Fibroblast of lung (primary cell): ENCODE data around the gene GPR61. TPM values are rescaled to one million over a fixed set of nuclear protein-coding genes. Genes with fewer than 3 reads are reported as not detected.

Experiments
- DNase-seq, 2 donors: peaks; one replicate each; pipeline versions ENCODE4 v3.0.0 to v3.0.0-alpha.2; 2010; ENCODE audit warnings: low read depth in 2 of 2
- H2AFZ ChIP-seq: 2 replicates; pipeline ENCODE4 v1.5.1; 2012; ENCODE audit warnings: low read length, control low read depth, inconsistent platforms
- H3K27ac ChIP-seq: 2 replicates; pipeline ENCODE4 v1.5.1; 2011; ENCODE audit warnings: low read length, control low read depth; ENCODE audit not compliant: insufficient read depth
- H3K27me3 ChIP-seq: 2 replicates; pipeline ENCODE4 v1.5.1; 2011; ENCODE audit warnings: mild to moderate bottlenecking, low read length; ENCODE audit not compliant: control insufficient read depth, insufficient read depth
- H3K36me3 ChIP-seq: 2 replicates; pipeline ENCODE4 v1.5.1; 2011; ENCODE audit warnings: low read length; ENCODE audit not compliant: control insufficient read depth, insufficient read depth
- H3K4me1 ChIP-seq: 2 replicates; pipeline ENCODE4 v1.5.1; 2011; ENCODE audit warnings: low read length; ENCODE audit not compliant: control insufficient read depth, insufficient read depth; ENCODE audit errors: extremely low read depth
- H3K4me2 ChIP-seq: 2 replicates; pipeline ENCODE4 v1.5.1; 2011; ENCODE audit warnings: low read length, control low read depth; ENCODE audit not compliant: insufficient read depth; ENCODE audit errors: extremely low read depth
- H3K4me3 ChIP-seq, 4 experiments: fragments of 200-600 bp in 1 of 4; sonication (generic) in 1 of 4; replicated peaks in 1 of 4; 2 replicates each; pipeline ENCODE4 v1.5.1; 2011 to 2016; ENCODE audit warnings: low read length in 4 of 4, low read depth in 3 of 4, mild to moderate bottlenecking in 3 of 4, control low read depth in 2 of 4, inconsistent platforms in 1 of 4, mixed read lengths in 1 of 4; ENCODE audit not compliant: insufficient read depth in 1 of 4; ENCODE audit errors: control extremely low read depth in 1 of 4
- H3K79me2 ChIP-seq: 2 replicates; pipeline ENCODE4 v1.5.1; 2012; ENCODE audit warnings: mild to moderate bottlenecking, low read length, inconsistent platforms; ENCODE audit not compliant: control insufficient read depth, insufficient read depth
- H3K9ac ChIP-seq: 2 replicates; pipeline ENCODE4 v1.5.1; 2011; ENCODE audit warnings: mild to moderate bottlenecking, low read length, control low read depth; ENCODE audit not compliant: insufficient read depth
- H3K9me3 ChIP-seq: 2 replicates; pipeline ENCODE4 v1.5.1; 2012; ENCODE audit warnings: low read depth, low read length; ENCODE audit not compliant: control insufficient read depth, insufficient read depth
- H4K20me1 ChIP-seq: 2 replicates; pipeline ENCODE4 v1.5.1; 2011; ENCODE audit warnings: low read length; ENCODE audit not compliant: control insufficient read depth, insufficient read depth; ENCODE audit errors: extremely low read depth
- EZH2 ChIP-seq: IDR thresholded peaks from 2 replicates; pipeline ENCODE4 v1.5.1; 2012; ENCODE audit warnings: low read length, control low read depth, mild to moderate bottlenecking; ENCODE audit errors: missing control alignments
- polyA plus RNA-seq, 2 donors: library from polyadenylated mRNA; depleted of rRNA in 1 of 2; stranded (reverse) in 1 of 2; unstranded in 1 of 2; fragments of >200 nt; gene quantifications; 2 replicates each; pipeline ENCODE4 v1.2.1, GENCODE V29; 2011 to 2012; ENCODE audit warnings: missing spikeins in 1 of 2
- total RNA-seq: library from RNA; depleted of rRNA; stranded (reverse); fragments of >200 nt; gene quantifications from 2 replicates; pipeline ENCODE4 v1.2.1, GENCODE V29; 2014
- TF ChIP-seq, protein P1 (sequence below), 2 donors: IDR thresholded peaks in 1 of 2; conservative IDR thresholded peaks in 1 of 2; 1 replicate in 1 of 2; 2 replicates in 1 of 2; pipeline ENCODE4 v1.5.1; 2011 to 2012; ENCODE audit warnings: low read length in 2 of 2, control low read depth in 1 of 2, inconsistent platforms in 1 of 2, low read depth in 1 of 2, mild to moderate bottlenecking in 1 of 2

The GPR61 gene
- total and polyA plus RNA-seq, 2 donors (not counting 1 experiment from before 2014, with no cell fraction given): 0.01 TPM; not detected in 1

- Histone ChIP-seq H3K27ac (no peak overlapping the region), H3K36me3 (no peaks in the 10 kb centered on the region), H3K9ac (no peak overlapping the region), H3K9me3 (no peaks in the 10 kb centered on the region), H3K4me1 (no peaks in the 10 kb centered on the region), H3K27me3 (no peaks in the 10 kb centered on the region), H4K20me1 (peaks cover 1% of the 10 kb centered on the region), H2AFZ (no peak overlapping the region), H3K4me3 (no peak overlapping the region), H3K79me2 (peaks cover 90% of the 10 kb centered on the region), H3K4me2 (no peak overlapping the region)
- DNase-seq: no peak
- no peak for TF ChIP-seq EZH2
- TF ChIP-seq, protein P1, sequence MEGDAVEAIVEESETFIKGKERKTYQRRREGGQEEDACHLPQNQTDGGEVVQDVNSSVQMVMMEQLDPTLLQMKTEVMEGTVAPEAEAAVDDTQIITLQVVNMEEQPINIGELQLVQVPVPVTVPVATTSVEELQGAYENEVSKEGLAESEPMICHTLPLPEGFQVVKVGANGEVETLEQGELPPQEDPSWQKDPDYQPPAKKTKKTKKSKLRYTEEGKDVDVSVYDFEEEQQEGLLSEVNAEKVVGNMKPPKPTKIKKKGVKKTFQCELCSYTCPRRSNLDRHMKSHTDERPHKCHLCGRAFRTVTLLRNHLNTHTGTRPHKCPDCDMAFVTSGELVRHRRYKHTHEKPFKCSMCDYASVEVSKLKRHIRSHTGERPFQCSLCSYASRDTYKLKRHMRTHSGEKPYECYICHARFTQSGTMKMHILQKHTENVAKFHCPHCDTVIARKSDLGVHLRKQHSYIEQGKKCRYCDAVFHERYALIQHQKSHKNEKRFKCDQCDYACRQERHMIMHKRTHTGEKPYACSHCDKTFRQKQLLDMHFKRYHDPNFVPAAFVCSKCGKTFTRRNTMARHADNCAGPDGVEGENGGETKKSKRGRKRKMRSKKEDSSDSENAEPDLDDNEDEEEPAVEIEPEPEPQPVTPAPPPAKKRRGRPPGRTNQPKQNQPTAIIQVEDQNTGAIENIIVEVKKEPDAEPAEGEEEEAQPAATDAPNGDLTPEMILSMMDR (conservative IDR thresholded peaks at IDR 0.05 in 1 of 2, IDR thresholded peaks at IDR 0.05 in 1 of 2; ENCODE audit: low read depth in 1 of 2, low read length in 2 of 2): no peak
Observed at GRCh38 chr1:109569323-109569722, 29.7 kb downstream of the GPR61 start.

DNA sequence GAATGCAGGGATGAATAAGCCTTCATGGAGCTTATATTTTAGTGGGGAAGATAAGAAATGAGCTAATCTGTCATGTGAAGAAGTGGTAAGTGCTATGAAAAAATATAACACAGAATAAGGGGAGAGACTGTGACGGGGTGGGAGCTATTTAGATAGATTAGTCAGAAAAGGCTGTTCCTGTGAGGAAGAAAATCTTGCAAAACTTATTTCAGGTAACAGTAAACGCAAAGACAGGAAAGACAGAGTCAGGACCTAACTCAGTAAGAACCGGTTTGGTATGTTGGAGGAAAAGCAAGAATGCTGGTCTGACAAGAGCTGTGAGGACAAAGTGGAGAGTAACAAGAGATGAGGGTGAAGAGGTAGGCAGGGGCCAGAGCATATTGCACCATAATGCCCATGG lies 30.7 kb downstream of the GPR61 start:
- H3K9me3 ChIP-seq: no peaks in the 10 kb centered on the region
- no peaks in the 10 kb centered on the region for H3K27me3 ChIP-seq
- H3K4me1 ChIP-seq: no peaks in the 10 kb centered on the region
- H3K4me2 ChIP-seq: no peak overlapping the region
- DNase-seq: peak in 1 of 2 donors; percentile 69
- TF ChIP-seq, protein P1 (conservative IDR thresholded peaks at IDR 0.05 in 1 of 2, IDR thresholded peaks at IDR 0.05 in 1 of 2; ENCODE audit: low read depth in 1 of 2, low read length in 2 of 2): no peak
- TF ChIP-seq EZH2: no peak
- H4K20me1 ChIP-seq: peaks cover 1% of the 10 kb centered on the region
- H3K79me2 ChIP-seq: peaks cover 82% of the 10 kb centered on the region
- no peak overlapping the region for H2AFZ ChIP-seq
- no peak overlapping the region for H3K9ac ChIP-seq
- H3K27ac ChIP-seq: no peak overlapping the region
- H3K36me3 ChIP-seq: no peaks in the 10 kb centered on the region
- no peak overlapping the region for H3K4me3 ChIP-seq

DNA sequence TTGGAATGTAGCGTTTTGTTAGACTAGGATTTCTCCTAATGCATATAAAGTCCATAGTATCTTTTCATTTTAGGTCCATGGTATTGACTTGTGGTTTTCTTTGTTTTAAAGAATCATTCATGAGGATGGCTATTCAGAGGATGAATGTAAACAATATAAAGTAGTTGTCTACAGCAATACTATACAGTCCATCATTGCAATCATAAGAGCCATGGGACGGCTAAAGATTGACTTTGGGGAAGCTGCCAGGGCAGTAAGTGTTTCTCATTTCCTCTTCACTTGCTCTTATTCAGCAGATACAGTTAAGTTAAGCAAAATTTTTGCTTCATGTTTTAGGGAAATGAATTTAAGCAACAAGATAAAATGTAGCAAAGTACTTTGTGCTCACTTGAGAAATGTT lies 34.1 kb downstream of the GPR61 start:
- no peak overlapping the region for H3K9ac ChIP-seq
- no peak overlapping the region for H3K27ac ChIP-seq
- H3K27me3 ChIP-seq: no peaks in the 10 kb centered on the region
- H3K9me3 ChIP-seq: no peaks in the 10 kb centered on the region
- H3K4me3 ChIP-seq: no peak overlapping the region
- H3K4me2 ChIP-seq: no peak overlapping the region
- no peaks in the 10 kb centered on the region for H3K36me3 ChIP-seq
- no peak overlapping the region for H2AFZ ChIP-seq
- H3K79me2 ChIP-seq: peaks cover 50% of the 10 kb centered on the region
- no peaks in the 10 kb centered on the region for H3K4me1 ChIP-seq
- no peak for TF ChIP-seq EZH2
- TF ChIP-seq, protein P1 (conservative IDR thresholded peaks at IDR 0.05 in 1 of 2, IDR thresholded peaks at IDR 0.05 in 1 of 2; ENCODE audit: low read depth in 1 of 2, low read length in 2 of 2): no peak
- no peak for DNase-seq
- no peaks in the 10 kb centered on the region for H4K20me1 ChIP-seq
